Stromal cell of bone marrow (primary cell): ENCODE measurements around the gene ZNF831.
A peak's percentile ranks its signal among the peaks of the same experiment; 100 is the strongest.

Source experiments
- DNase-seq: peaks from one replicate; pipeline ENCODE4 v3.0.0-alpha.2; 2012; ENCODE audit warnings: low read depth

The ZNF831 gene

DNA sequence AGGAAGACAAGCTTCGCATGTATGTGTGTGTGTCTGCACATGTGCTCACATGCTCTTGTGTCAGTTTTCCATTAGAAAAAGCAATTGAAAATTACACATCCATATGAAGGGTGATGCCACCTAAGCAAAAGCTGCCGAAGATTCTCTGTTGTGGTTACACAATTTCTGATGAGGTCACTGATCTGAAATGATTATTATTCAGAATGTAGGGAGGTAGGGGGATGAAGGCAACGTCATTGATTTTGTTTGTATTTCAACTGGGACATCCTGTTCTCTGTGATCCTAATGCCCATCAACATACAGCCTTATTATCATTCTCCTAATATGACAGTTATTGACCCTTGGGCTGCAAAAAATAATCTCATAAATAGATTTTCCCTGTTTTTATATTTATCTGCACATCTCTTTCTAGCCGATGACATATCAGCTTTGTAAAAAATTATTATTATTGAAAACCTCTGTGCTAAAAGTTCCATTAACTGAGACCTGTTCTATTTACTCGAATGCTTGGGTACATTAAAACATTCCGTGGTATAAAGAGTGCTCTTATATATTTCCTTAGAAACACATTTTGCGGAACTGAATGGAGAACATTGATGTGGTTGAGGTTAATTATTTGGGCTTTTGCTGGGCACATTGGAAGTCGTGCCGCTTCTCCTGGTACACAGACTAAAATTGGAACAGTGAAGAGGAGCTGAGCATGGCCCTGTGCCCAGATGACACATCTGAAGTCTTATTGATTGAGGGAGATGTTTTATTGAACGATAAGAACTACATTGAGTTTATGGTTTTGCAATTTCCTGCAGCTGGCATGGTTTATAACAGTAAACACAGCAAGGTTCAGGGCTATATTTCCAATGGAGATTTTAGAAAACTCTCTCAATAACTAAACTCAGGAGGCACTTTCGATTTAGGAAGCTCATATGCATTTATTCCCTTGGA lies 51.3 kb downstream of the ZNF831 start:
- no peak for DNase-seq

GRCh38 chr20:59217173-59217572 lies 53.6 kb downstream of the ZNF831 start:
- no peak for DNase-seq

GRCh38 chr20:59217794-59218280 lies 54.2 kb downstream of the ZNF831 start:
- peak; percentile 9 for DNase-seq

- no peak for DNase-seq
Observed at GRCh38 chr20:59219211-59219610, 55.6 kb downstream of the ZNF831 start.

GRCh38 chr20:59220161-59220560 lies 56.5 kb downstream of the ZNF831 start:
- DNase-seq = no peak

DNA sequence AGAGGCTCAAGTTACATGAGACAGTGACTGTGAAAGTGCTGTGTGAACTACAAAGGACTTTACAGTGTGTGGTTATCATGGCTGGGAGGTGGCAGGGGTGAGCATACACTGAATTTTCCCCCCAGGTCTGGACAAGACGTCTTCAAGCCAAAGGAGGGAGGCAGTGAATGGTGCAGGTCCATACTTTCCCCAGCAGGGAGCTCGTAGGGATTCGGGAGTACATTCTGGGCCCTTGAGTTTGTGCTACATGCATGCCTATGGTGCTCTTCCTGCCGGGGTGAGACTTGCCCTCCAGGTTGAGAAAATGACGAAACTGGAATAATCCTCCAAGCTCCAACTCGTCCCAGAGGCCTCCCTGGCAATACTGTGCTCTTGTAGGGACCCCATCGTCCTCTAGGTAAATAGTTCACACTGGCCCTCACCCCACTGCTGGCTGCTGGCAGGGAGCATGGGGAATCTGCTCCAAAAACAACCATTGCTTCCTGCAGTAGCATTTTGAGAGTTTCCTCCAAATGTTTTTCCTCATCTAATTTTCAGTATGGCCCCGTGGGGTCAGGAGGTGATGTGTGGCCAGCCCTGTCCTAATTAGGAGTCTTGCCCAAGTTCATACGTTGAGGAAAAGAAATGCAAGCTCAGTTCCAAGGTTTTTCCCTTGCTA lies 57.6 kb downstream of the ZNF831 start:
- DNase-seq = no peak

GRCh38 chr20:59221707-59222252 lies 58.2 kb downstream of the ZNF831 start:
- no peak for DNase-seq

DNA sequence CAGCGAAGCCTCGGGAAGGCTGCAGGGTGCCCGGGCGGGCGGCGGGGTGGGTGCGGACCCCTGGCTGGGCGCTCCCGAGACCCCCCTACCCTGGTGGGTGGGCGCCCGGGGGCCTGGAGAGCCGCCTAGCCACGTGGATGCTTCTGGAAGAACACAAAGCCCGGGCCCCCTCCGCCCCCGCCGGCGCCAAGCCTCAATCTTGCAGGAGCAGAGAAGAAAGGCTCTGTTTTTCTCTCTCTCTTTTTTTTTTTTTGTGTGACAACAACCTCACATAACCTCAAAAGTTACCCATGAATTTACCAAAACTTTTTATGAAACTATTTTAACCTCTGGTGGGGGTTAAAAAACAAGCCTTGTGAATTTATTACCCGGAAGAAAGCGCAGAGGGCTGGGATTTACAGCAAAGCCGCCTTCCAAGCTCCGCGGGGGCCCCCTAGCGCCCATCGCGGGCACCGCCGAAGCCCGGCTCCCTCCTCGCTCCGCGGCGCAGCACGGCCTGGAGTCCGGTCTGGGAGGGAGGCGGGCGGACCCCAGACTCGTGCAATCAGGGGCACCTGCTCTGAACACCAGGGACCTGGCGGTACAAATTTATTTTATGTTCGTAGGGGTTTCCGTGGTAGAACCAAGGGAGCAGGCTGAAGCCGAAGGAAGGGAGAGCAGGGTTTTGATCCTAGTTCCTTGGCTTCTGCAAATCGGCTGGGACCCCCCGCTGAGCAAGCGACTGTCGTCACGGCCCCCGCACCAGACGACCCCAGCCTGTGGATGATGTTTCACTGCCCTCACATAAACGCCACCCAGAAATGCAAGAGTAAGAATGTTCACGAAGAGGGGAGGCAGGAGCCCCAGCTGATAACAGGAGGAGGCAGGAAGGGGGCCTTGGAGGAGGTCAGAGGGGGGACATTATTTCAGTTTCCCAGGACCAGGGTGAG lies 58.9 kb downstream of the ZNF831 start:
- peak; percentile 41 for DNase-seq

DNA sequence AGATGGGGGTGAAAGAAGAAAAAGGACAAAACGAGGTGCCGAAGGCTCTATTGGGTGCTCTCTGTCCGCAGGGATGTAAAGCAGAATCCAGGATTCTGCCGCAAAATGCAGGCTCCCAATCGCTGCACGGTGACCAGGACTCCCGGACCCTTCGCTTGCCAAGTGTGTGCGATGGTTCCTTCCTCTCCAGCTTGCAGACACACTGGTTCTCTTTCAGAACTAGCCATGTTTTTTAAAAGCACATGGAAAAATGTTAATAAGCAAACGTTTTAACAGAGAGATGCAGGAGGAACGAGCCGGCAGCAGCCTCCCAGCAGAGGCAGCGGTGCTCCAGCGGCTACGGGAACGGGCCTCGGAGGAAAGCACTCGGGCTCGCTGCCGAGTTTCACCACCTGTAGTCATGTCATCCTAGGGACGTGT lies 59.6 kb downstream of the ZNF831 start:
- no peak for DNase-seq

DNA sequence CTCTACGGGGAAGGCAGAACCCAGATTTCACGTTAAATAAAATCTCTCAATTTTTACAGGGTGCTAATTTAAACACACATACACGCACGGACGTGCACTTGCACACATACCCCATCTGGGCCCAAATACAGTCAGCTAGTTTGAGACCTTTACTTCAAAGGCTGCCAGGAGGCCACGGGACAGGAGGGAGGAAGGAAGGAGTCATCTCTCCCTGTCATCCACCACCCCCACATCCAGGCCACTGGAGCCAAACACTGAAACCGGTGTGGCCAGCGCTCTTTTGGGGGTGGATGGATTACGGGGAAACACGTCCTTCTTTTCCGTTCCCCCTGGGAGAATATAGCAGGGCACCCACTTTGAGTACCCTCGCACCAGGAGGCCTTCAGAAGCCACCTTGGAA lies 60.1 kb downstream of the ZNF831 start:
- no peak for DNase-seq

DNA sequence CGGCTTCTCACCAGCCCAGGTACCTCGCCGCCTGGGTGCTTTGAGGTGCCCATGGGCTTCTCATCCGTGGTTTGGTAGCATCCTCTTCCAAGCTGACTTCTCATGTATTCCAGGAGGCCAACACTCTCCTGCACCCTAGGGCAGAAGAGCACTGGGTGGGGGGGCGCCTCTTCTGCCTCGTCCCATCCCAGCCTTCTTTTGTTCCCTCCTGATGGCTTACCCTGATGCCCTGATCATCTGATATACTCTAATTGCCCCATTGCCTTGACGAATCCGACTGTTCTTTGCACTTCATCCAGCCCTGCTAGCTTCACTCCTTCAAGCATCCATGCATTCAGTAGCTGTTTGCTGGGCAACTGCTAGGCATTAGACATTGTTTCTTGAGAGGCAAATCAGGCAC lies 60.6 kb downstream of the ZNF831 start:
- DNase-seq = no peak

GRCh38 chr20:59230385-59230784 lies 66.8 kb downstream of the ZNF831 start:
- DNase-seq = no peak

DNA sequence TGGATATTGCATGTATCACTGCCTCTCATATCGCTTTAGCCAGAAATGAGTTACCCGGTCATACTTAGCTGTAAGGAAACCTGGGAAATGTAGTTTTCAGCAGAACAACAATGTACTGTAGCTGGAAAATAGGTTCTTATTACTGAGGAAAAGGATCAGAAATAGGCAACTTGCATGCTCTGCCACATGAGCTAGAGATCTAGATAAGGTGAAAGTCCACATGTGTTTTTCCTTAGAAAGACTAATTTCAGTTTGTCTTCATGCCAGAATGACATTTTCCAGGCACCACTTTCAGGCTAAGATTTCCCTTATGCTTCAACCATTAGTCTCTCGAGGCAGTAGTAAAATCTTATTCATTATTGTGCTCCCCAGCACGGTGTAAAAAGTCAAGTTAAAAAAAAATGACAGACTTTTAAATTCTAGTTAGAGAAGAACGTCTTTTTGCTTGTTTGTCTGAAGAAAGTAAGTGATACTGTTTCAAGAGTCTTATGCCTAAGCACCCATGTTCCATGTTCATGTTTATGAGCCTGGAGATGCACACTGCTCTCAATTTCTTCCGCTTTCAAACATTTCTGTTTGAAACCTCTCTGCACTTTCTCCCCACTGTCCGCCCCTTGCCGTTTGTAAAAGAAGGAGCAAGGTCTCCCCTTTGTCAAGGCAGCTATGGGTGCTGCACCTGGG lies 67.6 kb downstream of the ZNF831 start:
- DNase-seq = no peak

GRCh38 chr20:59232618-59233017 lies 69.0 kb downstream of the ZNF831 start:
- DNase-seq = no peak

- DNase-seq = no peak
Observed at GRCh38 chr20:59235226-59235625, 71.6 kb downstream of the ZNF831 start.

DNA sequence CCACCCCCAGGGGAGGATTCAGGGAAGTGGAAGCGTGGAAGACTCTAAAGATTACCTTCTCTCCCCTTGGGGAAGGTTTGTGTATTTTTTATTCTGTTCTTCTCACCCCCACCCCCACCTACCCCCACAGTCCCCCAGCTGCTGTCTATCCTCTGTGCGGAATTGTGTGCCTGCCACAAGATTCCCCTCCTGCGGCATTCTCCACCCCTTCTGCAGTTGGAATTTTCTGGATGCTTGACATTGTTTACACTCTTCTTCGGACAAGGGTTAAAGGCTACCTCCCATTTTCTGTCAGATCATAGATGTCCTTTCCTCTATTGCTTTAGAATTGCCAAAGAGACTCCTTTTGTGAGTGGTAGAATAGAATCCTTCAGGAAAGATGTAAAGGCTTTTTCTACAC lies 76.4 kb downstream of the ZNF831 start:
- DNase-seq = no peak

GRCh38 chr20:59242714-59243626 lies 79.3 kb downstream of the ZNF831 start:
- DNase-seq = no peak

- no peak for DNase-seq
Observed at GRCh38 chr20:59246691-59247400, 83.2 kb downstream of the ZNF831 start.
